ENCODE results near the gene IL1RN.

Gene IL1RN

GRCh38 chr2:113148606-113149552 lies 21.5 kb downstream of the IL1RN start:
- DNase-seq (ENCODE audit: extremely low spot score) = no peak
- ChIA-PET POLR2A (no interaction called here), CTCF (interaction anchor here (1.0 to 4.1 kb wide), 3 partner anchors 10 to 16 kb away, joined by 3 to 58 read pairs (median 4); no protein-coding TSS in a partner anchor)
- no peak for TF ChIP-seq CTCF (IDR thresholded peaks at IDR 0.05; ENCODE audit: control extremely low read depth, extremely low read depth, low read depth, missing control alignments)

DNA sequence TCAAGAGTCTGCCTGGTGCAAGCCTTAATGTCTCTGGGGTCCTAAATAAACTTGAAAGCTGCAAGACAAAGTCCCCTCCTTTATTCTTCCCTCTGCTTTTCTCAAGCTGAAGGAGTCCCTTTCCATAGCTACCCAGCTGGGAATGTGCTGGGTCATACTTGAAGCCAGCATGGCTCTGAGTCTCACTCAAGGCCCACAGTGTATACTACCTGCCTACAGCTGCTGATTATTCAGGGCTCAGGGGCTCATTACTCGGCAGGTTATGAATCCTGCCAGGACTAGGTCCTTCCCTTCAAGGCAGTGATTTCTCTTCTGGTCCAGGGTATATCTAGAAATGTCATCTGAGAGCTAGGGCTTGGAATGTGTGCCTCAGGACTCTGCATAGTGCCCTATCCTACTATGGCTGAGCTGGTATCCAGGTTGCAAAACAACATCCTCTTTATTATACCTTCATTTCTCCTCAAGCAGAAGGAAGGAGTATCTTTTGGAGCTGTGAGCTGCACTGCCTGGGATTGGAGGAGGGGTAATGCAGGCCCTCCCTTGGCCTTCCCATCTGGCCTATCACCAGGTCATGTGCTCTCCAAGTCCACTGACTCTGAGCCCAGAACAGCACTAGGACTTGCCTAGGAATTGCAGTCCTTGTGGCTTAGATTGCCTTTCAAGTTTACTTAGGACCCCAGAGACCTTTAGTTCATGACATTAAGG lies 22.3 kb downstream of the IL1RN start:
- POLR2A ChIA-PET = no interaction called here
- no peak for DNase-seq (ENCODE audit: extremely low spot score)
- CTCF ChIA-PET = interaction anchor here (1.0 to 4.1 kb wide), 2 partner anchors 9 to 12 kb away, joined by 4 to 58 read pairs; no protein-coding TSS in a partner anchor
- no peak for TF ChIP-seq CTCF (IDR thresholded peaks at IDR 0.05; ENCODE audit: control extremely low read depth, extremely low read depth, low read depth, missing control alignments)

- no peak for DNase-seq (ENCODE audit: extremely low spot score)
- CTCF ChIA-PET = interaction anchor here (4.1 kb wide), 1 partner anchor 12 kb away, joined by 58 read pairs; no protein-coding TSS in a partner anchor
- POLR2A ChIA-PET = no interaction called here
- TF ChIP-seq CTCF (IDR thresholded peaks at IDR 0.05; ENCODE audit: control extremely low read depth, extremely low read depth, low read depth, missing control alignments) = no peak
These were observed 22.8 kb downstream of the IL1RN start for GRCh38 chr2:113150258-113150601.

DNA sequence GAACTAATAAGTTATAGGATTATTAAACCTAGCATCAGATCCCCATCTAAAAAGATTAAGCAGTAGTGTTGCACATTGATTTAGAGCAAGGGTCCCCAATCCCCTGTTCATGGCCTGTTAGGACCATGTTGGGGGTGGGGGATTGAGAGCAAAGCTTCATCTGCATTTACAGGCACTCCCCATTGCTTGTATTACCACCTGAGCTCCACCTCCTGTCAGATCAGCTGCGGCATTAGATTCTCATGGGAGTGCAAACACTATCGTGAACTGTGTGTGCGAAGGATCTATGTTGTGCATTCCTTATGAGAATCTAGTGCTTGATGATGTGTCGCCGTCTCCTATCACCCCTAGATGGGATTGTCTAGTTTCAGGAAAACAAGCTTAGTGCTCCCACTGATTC lies 27.9 kb downstream of the IL1RN start:
- DNase-seq (ENCODE audit: extremely low spot score) = no peak
- ChIA-PET POLR2A (no interaction called here), CTCF (interaction anchor here (1.3 to 6.6 kb wide), 6 partner anchors 9 to 21 kb away, joined by 4 to 77 read pairs (median 6); no protein-coding TSS in a partner anchor)
- no peak for TF ChIP-seq CTCF (IDR thresholded peaks at IDR 0.05; ENCODE audit: control extremely low read depth, extremely low read depth, low read depth, missing control alignments)

DNA sequence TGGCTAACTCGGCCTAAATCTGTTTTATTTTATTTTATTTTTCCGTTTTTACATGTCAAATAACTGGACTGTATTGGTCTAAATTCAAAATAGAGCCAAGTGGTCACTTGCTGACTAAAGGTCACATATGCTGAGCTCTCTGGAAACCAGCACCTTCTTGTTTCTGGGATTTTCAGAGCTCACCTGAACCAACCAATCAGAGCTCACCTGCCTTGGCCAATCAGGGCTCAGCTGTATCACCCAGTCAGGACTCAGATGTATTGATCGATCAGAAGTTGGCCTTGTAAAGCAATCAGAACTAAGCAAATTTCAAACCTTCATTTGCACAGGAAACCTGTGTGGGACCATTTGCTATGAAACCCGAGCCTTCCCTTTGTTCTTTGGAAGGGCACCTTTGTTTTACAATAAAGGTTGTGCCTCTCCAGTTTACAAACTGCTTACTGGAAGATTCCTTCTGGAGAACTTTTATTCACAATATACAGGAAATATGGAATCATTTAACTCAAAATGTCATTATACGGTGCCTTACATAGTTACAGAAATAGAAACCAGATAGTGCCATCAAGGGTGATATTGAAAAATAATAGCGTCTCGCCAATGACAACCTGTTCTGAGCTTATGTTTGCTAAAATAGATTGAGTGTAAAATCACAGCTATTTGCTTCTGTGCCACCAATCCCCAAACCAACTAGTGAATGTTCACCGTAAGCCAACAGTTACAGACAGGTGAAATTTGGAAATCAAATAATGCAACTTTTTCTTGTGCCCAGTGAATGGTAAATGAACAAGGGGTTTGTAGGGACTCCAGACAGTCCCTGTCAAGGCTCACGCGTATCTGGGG lies 29.1 kb downstream of the IL1RN start:
- no peak for TF ChIP-seq CTCF (IDR thresholded peaks at IDR 0.05; ENCODE audit: control extremely low read depth, extremely low read depth, low read depth, missing control alignments)
- ChIA-PET CTCF (interaction anchor here (0.6 to 6.6 kb wide), 10 partner anchors 9 to 234 kb away, joined by 3 to 77 read pairs (median 5); no protein-coding TSS in a partner anchor), POLR2A (no interaction called here)
- DNase-seq (ENCODE audit: extremely low spot score) = no peak
